OCI-LY1 (cell line): ENCODE measurements around the gene CATSPERB.

ENCODE experiments used
- CTCF ChIP-seq: fragments of 200-600 bp; sonication (generic), shearing (Covaris generic); IDR thresholded peaks from 2 replicates; pipeline ENCODE4 v1.5.1; 2017; ENCODE audit warnings: mild to moderate bottlenecking, antibody characterized with exemption, low read length, moderate library complexity, mixed read lengths
- EZH2 ChIP-seq: fragments of 200-600 bp; sonication (generic), shearing (Covaris generic); IDR thresholded peaks from 2 replicates; pipeline ENCODE4 v1.8.0; 2017; ENCODE audit warnings: borderline replicate concordance, mixed run types, mild to moderate bottlenecking, antibody characterized with exemption, low read length, moderate library complexity, mixed read lengths

DNA sequence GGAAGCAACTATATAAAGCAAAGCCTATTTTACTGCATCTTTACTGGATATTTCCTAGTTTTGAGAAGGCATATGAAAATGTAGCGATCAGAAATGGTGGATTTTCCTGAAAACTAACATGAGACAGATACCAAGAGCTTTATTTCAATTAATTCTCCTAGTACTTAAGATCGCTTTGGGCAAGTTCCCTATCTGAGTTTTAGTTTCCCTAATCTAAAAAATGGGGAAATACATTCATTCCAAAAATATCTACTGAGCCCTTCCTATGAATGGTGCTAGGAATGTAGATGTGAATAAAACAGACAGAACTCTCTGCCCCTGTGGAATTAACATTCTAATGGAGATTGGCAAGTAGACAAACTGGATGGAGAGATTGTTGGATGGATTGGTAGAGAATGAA lies 8.4 kb downstream of the CATSPERB start:
- TF ChIP-seq EZH2: no peak
- no peak for TF ChIP-seq CTCF
